GM19238 (cell line): ENCODE results near the gene LRBA.

Source experiments
- DNase-seq: peaks from one replicate; pipeline ENCODE4 v3.0.0; 2011; ENCODE audit warnings: low spot score; ENCODE audit not compliant: insufficient read length

The LRBA gene

GRCh38 chr4:150591904-150592303 lies 423.2 kb downstream of the LRBA start:
- no peak for DNase-seq

GRCh38 chr4:150591406-150591805 lies 423.7 kb downstream of the LRBA start:
- no peak for DNase-seq

GRCh38 chr4:150590631-150591030 lies 424.5 kb downstream of the LRBA start:
- no peak for DNase-seq

- no peak for DNase-seq
Measured at GRCh38 chr4:150589157-150589556, 425.9 kb downstream of the LRBA start.

GRCh38 chr4:150588316-150588715 lies 426.8 kb downstream of the LRBA start:
- DNase-seq, result no peak

GRCh38 chr4:150586162-150586810 lies 428.8 kb downstream of the LRBA start:
- DNase-seq, result no peak

GRCh38 chr4:150585611-150586010 lies 429.5 kb downstream of the LRBA start:
- DNase-seq, result no peak

GRCh38 chr4:150584111-150584915 lies 430.8 kb downstream of the LRBA start:
- DNase-seq, result no peak

- DNase-seq, result no peak
Measured at GRCh38 chr4:150583287-150584110, 431.6 kb downstream of the LRBA start.

- DNase-seq, result no peak
Measured at GRCh38 chr4:150582873-150583286, 432.2 kb downstream of the LRBA start.

- no peak for DNase-seq
Measured at GRCh38 chr4:150582146-150582872, 432.8 kb downstream of the LRBA start, which contains the start of gene MAB21L2. Gene MAB21L2, plus strand, starts transcription at chr4:150582151. Its CDS starts 879 bp downstream, at chr4:150583030.

GRCh38 chr4:150581641-150582051 lies 433.4 kb downstream of the LRBA start:
- DNase-seq, result no peak

- DNase-seq, result no peak
Measured at GRCh38 chr4:150581056-150581605, 434.0 kb downstream of the LRBA start.

GRCh38 chr4:150580306-150580705 lies 434.8 kb downstream of the LRBA start:
- DNase-seq, result no peak

GRCh38 chr4:150579551-150580234 lies 435.4 kb downstream of the LRBA start:
- no peak for DNase-seq

GRCh38 chr4:150578745-150579501 lies 436.2 kb downstream of the LRBA start:
- no peak for DNase-seq

- DNase-seq, result no peak
Measured at GRCh38 chr4:150577796-150578195, 437.3 kb downstream of the LRBA start.

- no peak for DNase-seq
Measured at GRCh38 chr4:150574678-150575077, 440.4 kb downstream of the LRBA start.

GRCh38 chr4:150573534-150573933 lies 441.6 kb downstream of the LRBA start:
- DNase-seq, result no peak
